MCF 10A (cell line): ENCODE measurements around the gene ZMAT5. TPM values are rescaled to one million over a fixed set of nuclear protein-coding genes. Genes with fewer than 3 reads are reported as not detected.

Experiments
- Bru-seq: library from RNA; stranded (reverse); fragments of 400-500 nt; gene quantifications from one replicate; lab custom pipeline; 2021; lab: Mats Ljungman, UMichigan
- BruChase-seq, 2 experiments: library from RNA; stranded (reverse); fragments of 400-500 nt; gene quantifications; one replicate each; lab custom pipeline; 2021; lab: Mats Ljungman, UMichigan
- BruUV-seq: library from RNA; stranded (reverse); fragments of 400-500 nt; replicated peaks from 2 replicates; lab custom pipeline; 2021; lab: Mats Ljungman, UMichigan
- CTCF ChIA-PET: fragments of 300-600 bp; sonication (Branson Sonifier 250); formaldehyde crosslinking; extraction: SDS; loops from one replicate; lab custom pipeline; 2021; ENCODE audit warnings: antibody characterized with exemption, inconsistent platforms; lab: Yijun Ruan, JAX
- POLR2A ChIA-PET: fragments of 300-600, 350-650 bp; sonication (Branson Sonifier 250); formaldehyde crosslinking; extraction: SDS; loops from one replicate; lab custom pipeline; 2020; ENCODE audit warnings: antibody characterized with exemption, inconsistent platforms; lab: Yijun Ruan, JAX
- DNase-seq: peaks from one replicate; pipeline ENCODE4 v3.0.0-alpha.2; 2018; ENCODE audit not compliant: unreplicated experiment
- H3K27ac Mint-ChIP-seq: one replicate; pipeline ENCODE4 v1.8.0; 2022; ENCODE audit warnings: mild to moderate bottlenecking, low read depth, mixed read lengths; ENCODE audit not compliant: unreplicated experiment
- H3K27me3 Mint-ChIP-seq: one replicate; pipeline ENCODE4 v1.8.0; 2022; ENCODE audit warnings: mixed read lengths; ENCODE audit not compliant: insufficient read depth, unreplicated experiment
- H3K36me3 Mint-ChIP-seq: one replicate; pipeline ENCODE4 v1.8.0; 2022; ENCODE audit warnings: mild to moderate bottlenecking, moderate library complexity, mixed read lengths; ENCODE audit not compliant: insufficient read depth, unreplicated experiment
- H3K4me1 Mint-ChIP-seq: one replicate; pipeline ENCODE4 v1.8.0; 2022; ENCODE audit warnings: mixed read lengths; ENCODE audit not compliant: insufficient read depth, unreplicated experiment
- H3K4me3 Mint-ChIP-seq: one replicate; pipeline ENCODE4 v1.8.0; 2022; ENCODE audit warnings: mild to moderate bottlenecking, moderate library complexity, mixed read lengths; ENCODE audit not compliant: unreplicated experiment
- H3K9me3 Mint-ChIP-seq: one replicate; pipeline ENCODE4 v1.8.0; 2022; ENCODE audit warnings: mixed read lengths; ENCODE audit not compliant: unreplicated experiment
- CTCF ChIP-seq: fragments of 200-600 bp; IDR thresholded peaks from one replicate; pipeline ENCODE4 v1.8.0; 2022; ENCODE audit warnings: antibody characterized with exemption, mild to moderate bottlenecking; ENCODE audit not compliant: unreplicated experiment
- intact Hi-C: fragments of 100-400 bp; cut with micrococcal nuclease; formaldehyde crosslinking; loops from 2 replicates; pipeline ENCODE4 v1.14.1; 2022
- long read RNA-seq: library from polyadenylated mRNA; stranded (forward); transcript quantifications from one replicate; pipeline ENCODE4 v2.0.0, GENCODE V29; 2022
- total RNA-seq: library from RNA; stranded (reverse); gene quantifications from 2 replicates; pipeline ENCODE4 v1.2.3, GENCODE V29; 2022

ZMAT5 gene
- total RNA-seq (19.0 and 25.6 TPM in 2 replicates), Bru-seq, nascent RNA (percentile 43 among the genes with signal in this experiment), BruChase-seq, experiment 1, labeled RNA remaining after a 6-hour chase (percentile 49 among the genes with signal in this experiment), BruChase-seq, experiment 2, labeled RNA remaining after a 2-hour chase (percentile 48 among the genes with signal in this experiment)
- long read RNA-seq, transcript ZMAT5-201 (6 exons, 899 nt), result major isoform, 6 of 39 reads
- long read RNA-seq, partial matches to known transcripts, result 3 of 39 reads
- long read RNA-seq, other reads (novel, unspliced or antisense), result 30 of 39 reads

GRCh38 chr22:29766632-29767170 lies at the start of gene ZMAT5:
Gene ZMAT5, minus strand, starts transcription at chr22:29767007. Its CDS starts 18,463 bp downstream, at chr22:29748544.
- Mint-ChIP-seq H3K36me3 (peaks cover 25% of the 10 kb centered on the region), H3K9me3 (no peaks in the 10 kb centered on the region), H3K27ac (peak within 1 kb of the TSS; percentile 100), H3K4me1 (peaks cover 11% of the 10 kb centered on the region), H3K27me3 (no peaks in the 10 kb centered on the region), H3K4me3 (peak within 1 kb of the TSS; percentile 99)
- CTCF ChIA-PET, result interaction anchor here (0.5 to 0.8 kb wide), 7 partner anchors 50 to 621 kb away, joined by 3 to 4 read pairs (median 3); partner anchors contain the start of gene RNF215
- no TSS peak for BruUV-seq
- DNase-seq, result peak; percentile 99
- TF ChIP-seq CTCF, result no peak
- POLR2A ChIA-PET, result interaction anchor here (0.6 to 1.9 kb wide), 25 partner anchors 9 to 1303 kb away, joined by 3 to 16 read pairs (median 4); partner anchors contain the start of genes ASCC2, MTMR3 and THOC5
- intact Hi-C loops, result no loop called here

- no peaks in the 10 kb centered on the region for H3K9me3 Mint-ChIP-seq
- DNase-seq, result no peak
- H3K27ac Mint-ChIP-seq, result no peak overlapping the region
- TF ChIP-seq CTCF, result no peak
- H3K4me1 Mint-ChIP-seq, result peaks cover 7% of the 10 kb centered on the region
- H3K4me3 Mint-ChIP-seq, result no peak overlapping the region
- H3K36me3 Mint-ChIP-seq, result peaks cover 74% of the 10 kb centered on the region
- ChIA-PET CTCF (interaction anchor here (0.9 to 1.0 kb wide), 2 partner anchors 10 to 432 kb away, joined by 3 read pairs; no protein-coding TSS in a partner anchor), POLR2A (no interaction called here)
- intact Hi-C loops, result no loop called here
- H3K27me3 Mint-ChIP-seq, result no peaks in the 10 kb centered on the region
- BruUV-seq, result no TSS peak
These were observed 49.7 kb upstream of the ZMAT5 start for GRCh38 chr22:29816539-29816938.

- ChIA-PET POLR2A (no interaction called here), CTCF (interaction anchor here (0.9 to 1.0 kb wide), 2 partner anchors 10 to 431 kb away, joined by 3 read pairs; no protein-coding TSS in a partner anchor)
- Mint-ChIP-seq H3K4me3 (no peak overlapping the region), H3K4me1 (peaks cover 3% of the 10 kb centered on the region), H3K36me3 (peaks cover 74% of the 10 kb centered on the region), H3K27ac (no peak overlapping the region), H3K27me3 (no peaks in the 10 kb centered on the region), H3K9me3 (no peaks in the 10 kb centered on the region)
- no peak for DNase-seq
- intact Hi-C loops, result no loop called here
- no peak for TF ChIP-seq CTCF
- no TSS peak for BruUV-seq
These were observed 49.3 kb upstream of the ZMAT5 start for GRCh38 chr22:29816128-29816527.

GRCh38 chr22:29815580-29815979 lies 48.8 kb upstream of the ZMAT5 start:
- no peak for TF ChIP-seq CTCF
- Mint-ChIP-seq H3K9me3 (no peaks in the 10 kb centered on the region), H3K4me1 (no peaks in the 10 kb centered on the region), H3K27me3 (no peaks in the 10 kb centered on the region), H3K36me3 (peaks cover 76% of the 10 kb centered on the region), H3K4me3 (no peak overlapping the region), H3K27ac (no peak overlapping the region)
- POLR2A ChIA-PET, result interaction anchor here (0.5 to 1.8 kb wide), 3 partner anchors 92 to 178 kb away, joined by 3 to 4 read pairs (median 3); no protein-coding TSS in a partner anchor
- BruUV-seq, result no TSS peak
- CTCF ChIA-PET, result interaction anchor here (0.9 to 1.1 kb wide), 3 partner anchors 9 to 431 kb away, joined by 3 read pairs; no protein-coding TSS in a partner anchor
- intact Hi-C loops, result no loop called here
- DNase-seq, result no peak
